DOHH2 (cell line): Measurements from ENCODE around the gene PPARD.

ENCODE experiments used
- H3F3A ChIP-seq: fragments of 200-600 bp; sonication (generic), shearing (Covaris generic); 2 replicates; pipeline ENCODE4 v1.6.0; 2016; ENCODE audit warnings: antibody characterized with exemption, mild to moderate bottlenecking; ENCODE audit not compliant: control insufficient read depth, insufficient read depth
- H3K27ac ChIP-seq: fragments of 200-600 bp; sonication (generic); 2 replicates; pipeline ENCODE4 v1.5.1; 2014; ENCODE audit warnings: low read depth, mild to moderate bottlenecking, low read length, moderate library complexity
- H3K27me3 ChIP-seq: fragments of 200-600 bp; sonication (generic); 2 replicates; pipeline ENCODE4 v1.6.1; 2014; ENCODE audit warnings: mild to moderate bottlenecking, low read length, mixed read lengths; ENCODE audit not compliant: control insufficient read depth
- H3K36me3 ChIP-seq: fragments of 200-600 bp; sonication (generic); 2 replicates; pipeline ENCODE4 v1.6.1; 2014; ENCODE audit warnings: mild to moderate bottlenecking, low read length, moderate library complexity, mixed read lengths; ENCODE audit not compliant: control insufficient read depth
- H3K4me1 ChIP-seq: fragments of 200-600 bp; sonication (generic); 2 replicates; pipeline ENCODE4 v1.6.1; 2014; ENCODE audit warnings: mild to moderate bottlenecking, low read length, mixed read lengths; ENCODE audit not compliant: control insufficient read depth
- H3K4me2 ChIP-seq: fragments of 200-600 bp; sonication (generic); 2 replicates; pipeline ENCODE4 v1.6.0; 2014; ENCODE audit warnings: mild to moderate bottlenecking, low read length, moderate library complexity
- H3K4me3 ChIP-seq: fragments of 200-600 bp; sonication (generic); 2 replicates; pipeline ENCODE4 v1.5.1; 2014; ENCODE audit warnings: mild to moderate bottlenecking, low read length, mixed read lengths
- H3K79me2 ChIP-seq: fragments of 200-600 bp; sonication (generic); 2 replicates; pipeline ENCODE4 v1.6.1; 2014; ENCODE audit warnings: mild to moderate bottlenecking, low read length, mixed read lengths; ENCODE audit not compliant: control insufficient read depth
- H3K9me2 ChIP-seq: fragments of 200-600 bp; sonication (generic); replicated peaks from 2 replicates; pipeline ENCODE4 v1.6.1; 2014; ENCODE audit warnings: mild to moderate bottlenecking, low read length, mixed read lengths; ENCODE audit not compliant: control insufficient read depth
- H3K9me3 ChIP-seq: fragments of 200-600 bp; sonication (generic); 2 replicates; pipeline ENCODE4 v1.6.1; 2014; ENCODE audit warnings: antibody characterized with exemption, low read length, mixed read lengths; ENCODE audit not compliant: control insufficient read depth, insufficient read depth
- H4K20me1 ChIP-seq: fragments of 200-600 bp; sonication (generic); 2 replicates; pipeline ENCODE4 v1.6.0; 2014; ENCODE audit warnings: low read depth, mild to moderate bottlenecking, antibody characterized with exemption, low read length, moderate library complexity; ENCODE audit not compliant: control insufficient read depth, insufficient read depth
- EZH2phosphoT487 ChIP-seq: fragments of 200-600 bp; sonication (generic); IDR thresholded peaks from 2 replicates; pipeline ENCODE4 v1.6.1; 2017; ENCODE audit warnings: borderline replicate concordance, mild to moderate bottlenecking, antibody characterized with exemption, low read length, moderate library complexity, mixed read lengths
- TF ChIP-seq, protein P1 (sequence below): fragments of 200-600 bp; sonication (generic); IDR thresholded peaks from one replicate; pipeline ENCODE4 v1.5.1; 2014; ENCODE audit warnings: antibody characterized with exemption, mild to moderate bottlenecking, low read depth, low read length; ENCODE audit not compliant: poor library complexity, severe bottlenecking

Gene PPARD

GRCh38 chr6:35453236-35453635 is 110.9 kb downstream of the PPARD start:
- Histone ChIP-seq H3K9me3 (no peaks in the 10 kb centered on the region), H3F3A (0 out of 2 replicates have a peak, but pooled peaks cover 2% of the 10 kb centered on the region), H3K27ac (no peak overlapping the region), H3K27me3 (peaks cover 12% of the 10 kb centered on the region), H3K4me3 (peak overlapping the region; percentile 74), H4K20me1 (peaks cover 2% of the 10 kb centered on the region; the same call in 1 of the 2 replicates), H3K79me2 (peaks cover 16% of the 10 kb centered on the region), H3K4me2 (peak overlapping the region; percentile 81), H3K4me1 (peaks cover 27% of the 10 kb centered on the region), H3K36me3 (peaks cover 20% of the 10 kb centered on the region), H3K9me2 (no peaks in the 10 kb centered on the region)
- TF ChIP-seq EZH2phosphoT487 = no peak
- TF ChIP-seq, protein P1, sequence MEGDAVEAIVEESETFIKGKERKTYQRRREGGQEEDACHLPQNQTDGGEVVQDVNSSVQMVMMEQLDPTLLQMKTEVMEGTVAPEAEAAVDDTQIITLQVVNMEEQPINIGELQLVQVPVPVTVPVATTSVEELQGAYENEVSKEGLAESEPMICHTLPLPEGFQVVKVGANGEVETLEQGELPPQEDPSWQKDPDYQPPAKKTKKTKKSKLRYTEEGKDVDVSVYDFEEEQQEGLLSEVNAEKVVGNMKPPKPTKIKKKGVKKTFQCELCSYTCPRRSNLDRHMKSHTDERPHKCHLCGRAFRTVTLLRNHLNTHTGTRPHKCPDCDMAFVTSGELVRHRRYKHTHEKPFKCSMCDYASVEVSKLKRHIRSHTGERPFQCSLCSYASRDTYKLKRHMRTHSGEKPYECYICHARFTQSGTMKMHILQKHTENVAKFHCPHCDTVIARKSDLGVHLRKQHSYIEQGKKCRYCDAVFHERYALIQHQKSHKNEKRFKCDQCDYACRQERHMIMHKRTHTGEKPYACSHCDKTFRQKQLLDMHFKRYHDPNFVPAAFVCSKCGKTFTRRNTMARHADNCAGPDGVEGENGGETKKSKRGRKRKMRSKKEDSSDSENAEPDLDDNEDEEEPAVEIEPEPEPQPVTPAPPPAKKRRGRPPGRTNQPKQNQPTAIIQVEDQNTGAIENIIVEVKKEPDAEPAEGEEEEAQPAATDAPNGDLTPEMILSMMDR = no peak

GRCh38 chr6:35454391-35455110 is 112.2 kb downstream of the PPARD start:
- Histone ChIP-seq H4K20me1 (peaks cover 3% of the 10 kb centered on the region; the same call in 1 of the 2 replicates), H3K4me2 (no peak overlapping the region; the same call in 1 of the 2 replicates), H3K9me2 (no peaks in the 10 kb centered on the region), H3F3A (0 out of 2 replicates have a peak, but pooled peaks cover 2% of the 10 kb centered on the region), H3K36me3 (peaks cover 24% of the 10 kb centered on the region), H3K27ac (no peak overlapping the region), H3K79me2 (peaks cover 16% of the 10 kb centered on the region), H3K4me3 (no peak overlapping the region), H3K9me3 (no peaks in the 10 kb centered on the region), H3K27me3 (peaks cover 12% of the 10 kb centered on the region), H3K4me1 (peaks cover 22% of the 10 kb centered on the region)
- TF ChIP-seq, protein P1 = no peak
- no peak for TF ChIP-seq EZH2phosphoT487

GRCh38 chr6:35457907-35458306 is 115.5 kb downstream of the PPARD start:
- Histone ChIP-seq H3K27me3 (no peaks in the 10 kb centered on the region), H3K9me3 (no peaks in the 10 kb centered on the region), H3K4me2 (no peak overlapping the region), H3K4me1 (peaks cover 13% of the 10 kb centered on the region), H4K20me1 (peaks cover 3% of the 10 kb centered on the region; the same call in 1 of the 2 replicates), H3K36me3 (peaks cover 34% of the 10 kb centered on the region), H3K27ac (no peak overlapping the region), H3K79me2 (peaks cover 13% of the 10 kb centered on the region), H3F3A (no peaks in the 10 kb centered on the region), H3K4me3 (no peak overlapping the region), H3K9me2 (no peaks in the 10 kb centered on the region)
- TF ChIP-seq, protein P1 = no peak
- no peak for TF ChIP-seq EZH2phosphoT487
